Gastroesophageal sphincter (tissue), 4 donors: ENCODE measurements around the gene KAZN. TPM values are rescaled to one million over a fixed set of nuclear protein-coding genes. Genes with fewer than 3 reads are reported as not detected.
A peak's percentile ranks its signal among the peaks of the same experiment; 100 is the strongest.

Experiments
- ATAC-seq: fragments of 150-250 bp; one replicate; pipeline ENCODE4 v1.9.1; 2016; ENCODE audit warnings: mild to moderate bottlenecking, moderate library complexity
- H3K27ac ChIP-seq, 4 donors: fragments of 200-600 bp; sonication (generic) in 3 of 4; 1 replicate in 3 of 4; 2 replicates in 1 of 4; pipeline ENCODE4 v1.5.1; 2016 to 2019
- H3K27me3 ChIP-seq: fragments of 200-600 bp; sonication (generic); one replicate; pipeline ENCODE4 v1.5.1; 2019
- H3K36me3 ChIP-seq, 2 donors: fragments of 200-600 bp; sonication (generic); one replicate each; pipeline ENCODE4 v1.5.1; 2019; ENCODE audit warnings: control low read depth in 1 of 2
- H3K4me1 ChIP-seq, 3 donors: fragments of 200-600 bp; sonication (generic); 1 replicate in 2 of 3; 2 replicates in 1 of 3; pipeline ENCODE4 v1.5.1; 2016 to 2019; ENCODE audit warnings: control low read depth in 2 of 3
- H3K4me3 ChIP-seq, 2 donors: fragments of 200-600 bp; sonication (generic); one replicate each; pipeline ENCODE4 v1.5.1; 2019; ENCODE audit warnings: mild to moderate bottlenecking in 1 of 2, moderate library complexity in 1 of 2
- H3K9me3 ChIP-seq, 3 donors: fragments of 200-600 bp; sonication (generic); one replicate each; pipeline ENCODE4 v1.5.1; 2017 to 2019; ENCODE audit warnings: control low read depth in 2 of 3
- CTCF ChIP-seq, 4 experiments: fragments of 200-600 bp in 2 of 4; fragments of 450-650 bp in 2 of 4; sonication (generic) in 1 of 4; IDR thresholded peaks; one replicate each; pipeline ENCODE4 v1.5.1; 2017 to 2019; ENCODE audit warnings: antibody characterized with exemption in 4 of 4, mild to moderate bottlenecking in 2 of 4, moderate library complexity in 2 of 4
- EP300 ChIP-seq: sonication (generic); formaldehyde crosslinking; IDR thresholded peaks from one replicate; pipeline ENCODE4 v1.6.1; 2017; ENCODE audit warnings: antibody characterized with exemption, mild to moderate bottlenecking
- POLR2A ChIP-seq, 2 donors: fragments of 450-650 bp; IDR thresholded peaks; one replicate each; pipeline ENCODE4 v1.6.1; 2017; ENCODE audit warnings: antibody characterized with exemption in 2 of 2, mild to moderate bottlenecking in 2 of 2, moderate library complexity in 1 of 2
- POLR2AphosphoS5 ChIP-seq: sonication (generic); formaldehyde crosslinking; IDR thresholded peaks from one replicate; pipeline ENCODE4 v1.6.1; 2017; ENCODE audit warnings: antibody characterized with exemption
- WGBS, 2 donors: methylation state at CpG; one replicate each; pipeline ENCODE4 v1.1.5; 2018; ENCODE audit warnings: low coverage in 1 of 2; 5-methylcytosine and 5-hydroxymethylcytosine counted together
- total RNA-seq, 4 donors: library from RNA; depleted of rRNA; stranded (reverse); fragments of >200 nt; gene quantifications; one replicate each; pipeline ENCODE4 v1.1.0, GENCODE V29; 2016

Gene KAZN
- total RNA-seq, 4 donors from 2014 or later = 6.5 to 16.6 (median 11.5) TPM

GRCh38 chr1:15007368-15007767 is 408.9 kb downstream of the KAZN start:
- Histone ChIP-seq H3K27me3 (no peaks in the 10 kb centered on the region), H3K9me3 (no peaks in the 10 kb centered on the region), H3K27ac (peak overlapping the region in 3 of 4 donors; percentile 41 to 51 (median 48)), H3K4me3 (no peak overlapping the region), H3K36me3 (no peaks in the 10 kb centered on the region), H3K4me1 (peaks cover 0 to 15% (median 9%) of the 10 kb centered on the region in 3 donors)
- ATAC-seq = no peak
- 100% methylated on average over 1 of the region's 11 CpGs; no CpG with 5 or more reads in 1 of the 2 donors for WGBS, 2 donors
- TF ChIP-seq POLR2A (IDR thresholded peaks at IDR 0.05) = no peak

GRCh38 chr1:15007842-15008241 is 409.4 kb downstream of the KAZN start:
- peak; percentile 60 for ATAC-seq
- 29% methylated on average over 2 of the region's 12 CpGs; no CpG with 5 or more reads in 1 of the 2 donors for WGBS, 2 donors
- Histone ChIP-seq H3K27ac (peak overlapping the region in 3 of 4 donors; percentile 41 to 57 (median 51)), H3K36me3 (no peaks in the 10 kb centered on the region), H3K4me3 (no peak overlapping the region), H3K27me3 (no peaks in the 10 kb centered on the region), H3K9me3 (no peaks in the 10 kb centered on the region), H3K4me1 (peaks cover 0 to 15% (median 9%) of the 10 kb centered on the region in 3 donors)
- no peak for TF ChIP-seq POLR2A (IDR thresholded peaks at IDR 0.05)
- no peak for TF ChIP-seq CTCF (IDR thresholded peaks at IDR 0.05)

- H3K4me3 ChIP-seq = no peak overlapping the region
- WGBS, 2 donors = 68 to 90% methylated on average over 4 to 12 of the region's 19 CpGs
- H3K27me3 ChIP-seq = no peaks in the 10 kb centered on the region
- ATAC-seq = no peak
- no peak for TF ChIP-seq POLR2A (IDR thresholded peaks at IDR 0.05)
- no peak for TF ChIP-seq POLR2AphosphoS5
- no peak for TF ChIP-seq CTCF (IDR thresholded peaks at IDR 0.05)
- no peak for TF ChIP-seq EP300
- peaks cover 0 to 16% (median 9%) of the 10 kb centered on the region in 3 donors for H3K4me1 ChIP-seq
- H3K9me3 ChIP-seq = no peaks in the 10 kb centered on the region
- peak overlapping the region in 3 of 4 donors; percentile 41 to 57 (median 51) for H3K27ac ChIP-seq
- H3K36me3 ChIP-seq = no peaks in the 10 kb centered on the region
These were observed 410.6 kb downstream of the KAZN start for GRCh38 chr1:15008783-15009729.

- Histone ChIP-seq H3K9me3 (no peaks in the 10 kb centered on the region), H3K27me3 (no peaks in the 10 kb centered on the region), H3K27ac (no peak overlapping the region), H3K36me3 (no peaks in the 10 kb centered on the region), H3K4me3 (no peak overlapping the region), H3K4me1 (peaks cover 0 to 26% (median 9%) of the 10 kb centered on the region in 3 donors)
- WGBS, 2 donors = 72 to 75% methylated on average over 2 of the region's 2 CpGs
- TF ChIP-seq POLR2A (IDR thresholded peaks at IDR 0.05) = no peak
- no peak for TF ChIP-seq CTCF (IDR thresholded peaks at IDR 0.05)
- no peak for TF ChIP-seq EP300
- no peak for TF ChIP-seq POLR2AphosphoS5
- ATAC-seq = no peak
These were observed 412.7 kb downstream of the KAZN start for GRCh38 chr1:15011160-15011559.

GRCh38 chr1:15011661-15012060 is 413.2 kb downstream of the KAZN start:
- no peak overlapping the region for H3K27ac ChIP-seq
- no peaks in the 10 kb centered on the region for H3K36me3 ChIP-seq
- ATAC-seq = no peak
- TF ChIP-seq EP300 (no peak), POLR2A (IDR thresholded peaks at IDR 0.05) (no peak), CTCF (IDR thresholded peaks at IDR 0.05) (no peak), POLR2AphosphoS5 (no peak)
- H3K4me3 ChIP-seq = no peak overlapping the region
- H3K9me3 ChIP-seq = no peaks in the 10 kb centered on the region
- WGBS, 2 donors = 79 to 91% methylated on average over 6 to 8 of the region's 8 CpGs
- H3K27me3 ChIP-seq = no peaks in the 10 kb centered on the region
- H3K4me1 ChIP-seq = peaks cover 0 to 26% (median 9%) of the 10 kb centered on the region in 3 donors
